HepG2 (cell line): Measurements from ENCODE around the gene PRSS53. TPM values are rescaled to one million over a fixed set of nuclear protein-coding genes. Genes with fewer than 3 reads are reported as not detected.

Experiments used
- CREB1 ChIP-seq, 2 experiments: fragments of 450-650 bp in 1 of 2; IDR thresholded peaks; 2 replicates each; pipeline ENCODE4 v1.6.1; 2016 to 2017; ENCODE audit warnings: control low read depth in 1 of 2, mild to moderate bottlenecking in 1 of 2, missing compliant biosample characterization in 1 of 2, missing genetic modification characterization in 1 of 2
- RFX1 ChIP-seq: fragments of 450-650 bp; IDR thresholded peaks from 2 replicates; pipeline ENCODE4 v1.6.1; 2017
- SOX6 ChIP-seq, 2 experiments: fragments of 450-650 bp in 1 of 2; sonication (generic) in 1 of 2; formaldehyde crosslinking in 1 of 2; IDR thresholded peaks; 2 replicates each; pipeline versions ENCODE4 v1.4.0 to v1.6.1; 2017 to 2020; ENCODE audit warnings: antibody characterized with exemption in 1 of 2, mild to moderate bottlenecking in 1 of 2, missing genetic modification reagents in 1 of 2
- TBX3 ChIP-seq: fragments of 450-650 bp; IDR thresholded peaks from 2 replicates; pipeline ENCODE4 v1.6.1; 2017; ENCODE audit warnings: antibody characterized with exemption, mild to moderate bottlenecking, inconsistent platforms, borderline replicate concordance
- ZNF234 ChIP-seq: sonication (generic); formaldehyde crosslinking; conservative IDR thresholded peaks from 2 replicates; pipeline ENCODE4 v1.5.1; 2020; ENCODE audit warnings: mild to moderate bottlenecking, missing genetic modification reagents
- ZNF383 ChIP-seq: sonication (generic); formaldehyde crosslinking; IDR thresholded peaks from 2 replicates; pipeline ENCODE4 v1.4.0; 2020; ENCODE audit warnings: missing genetic modification reagents, mild to moderate bottlenecking, borderline replicate concordance
- ZNF441 ChIP-seq: sonication (generic); formaldehyde crosslinking; IDR thresholded peaks from 2 replicates; pipeline ENCODE4 v1.7.0; 2021; ENCODE audit warnings: missing genetic modification reagents, borderline replicate concordance
- ZNF672 ChIP-seq: sonication (generic); formaldehyde crosslinking; IDR thresholded peaks from 2 replicates; pipeline ENCODE4 v1.8.1; 2022; ENCODE audit warnings: missing genetic modification reagents
- ZNF7 ChIP-seq: IDR thresholded peaks from 2 replicates; pipeline ENCODE4 v1.6.1; 2016; ENCODE audit warnings: missing biosample characterization, missing genetic modification reagents
- ZNF841 ChIP-seq: sonication (generic); formaldehyde crosslinking; IDR thresholded peaks from 2 replicates; pipeline ENCODE4 v1.8.1; 2023; ENCODE audit warnings: missing genetic modification reagents, borderline replicate concordance
- polyA plus RNA-seq, 8 experiments: library from polyadenylated mRNA; depleted of rRNA in 3 of 8; stranded (reverse) in 7 of 8; unstranded in 1 of 8; fragments of >200 nt; fragmentation: Illumina TruSeq in 4 of 8; extraction: Trizol in 4 of 8; gene quantifications; 2 replicates each; pipeline versions ENCODE4 v1.2.1 to v1.2.3, GENCODE V29; 2011 to 2016; ENCODE audit warnings: low read depth in 4 of 8, missing spikeins in 1 of 8, mixed read lengths in 1 of 8; ENCODE audit not compliant: insufficient read depth in 1 of 8
- total RNA-seq, 5 experiments: library from RNA; depleted of rRNA; stranded (reverse); fragments of >200 nt; fragmentation: Illumina TruSeq; extraction: Trizol; gene quantifications; 2 replicates each; pipeline ENCODE4 v1.2.3, GENCODE V29; 2016; ENCODE audit warnings: low read depth in 1 of 5
- TF ChIP-seq, protein P1 (sequence below): sonication (generic); formaldehyde crosslinking; conservative IDR thresholded peaks from 2 replicates; pipeline ENCODE4 v1.5.0; 2020; ENCODE audit warnings: missing genetic modification reagents
- TF ChIP-seq, protein P2 (sequence below): sonication (generic); formaldehyde crosslinking; IDR thresholded peaks from 2 replicates; pipeline ENCODE4 v1.8.1; 2023; ENCODE audit warnings: mild to moderate bottlenecking, missing genetic modification reagents, borderline replicate concordance
- TF ChIP-seq, protein P3 (sequence below): sonication (generic); formaldehyde crosslinking; IDR thresholded peaks from 2 replicates; pipeline ENCODE4 v1.5.0; 2020; ENCODE audit warnings: mild to moderate bottlenecking, missing genetic modification reagents, borderline replicate concordance
- TF ChIP-seq, protein P4 (sequence below): sonication (generic); formaldehyde crosslinking; IDR thresholded peaks from 2 replicates; pipeline ENCODE4 v1.4.0; 2020; ENCODE audit warnings: missing genetic modification reagents
- TF ChIP-seq, protein P5 (sequence below): sonication (generic); formaldehyde crosslinking; IDR thresholded peaks from 2 replicates; pipeline ENCODE4 v1.5.1; 2020; ENCODE audit warnings: mild to moderate bottlenecking, missing genetic modification reagents, moderate library complexity

The PRSS53 gene
- total and polyA plus RNA-seq, 2 of the 13 experiments (the other 11 are each of a cell fraction or from before 2014, with no cell fraction given): 2.2 to 7.4 TPM

DNA sequence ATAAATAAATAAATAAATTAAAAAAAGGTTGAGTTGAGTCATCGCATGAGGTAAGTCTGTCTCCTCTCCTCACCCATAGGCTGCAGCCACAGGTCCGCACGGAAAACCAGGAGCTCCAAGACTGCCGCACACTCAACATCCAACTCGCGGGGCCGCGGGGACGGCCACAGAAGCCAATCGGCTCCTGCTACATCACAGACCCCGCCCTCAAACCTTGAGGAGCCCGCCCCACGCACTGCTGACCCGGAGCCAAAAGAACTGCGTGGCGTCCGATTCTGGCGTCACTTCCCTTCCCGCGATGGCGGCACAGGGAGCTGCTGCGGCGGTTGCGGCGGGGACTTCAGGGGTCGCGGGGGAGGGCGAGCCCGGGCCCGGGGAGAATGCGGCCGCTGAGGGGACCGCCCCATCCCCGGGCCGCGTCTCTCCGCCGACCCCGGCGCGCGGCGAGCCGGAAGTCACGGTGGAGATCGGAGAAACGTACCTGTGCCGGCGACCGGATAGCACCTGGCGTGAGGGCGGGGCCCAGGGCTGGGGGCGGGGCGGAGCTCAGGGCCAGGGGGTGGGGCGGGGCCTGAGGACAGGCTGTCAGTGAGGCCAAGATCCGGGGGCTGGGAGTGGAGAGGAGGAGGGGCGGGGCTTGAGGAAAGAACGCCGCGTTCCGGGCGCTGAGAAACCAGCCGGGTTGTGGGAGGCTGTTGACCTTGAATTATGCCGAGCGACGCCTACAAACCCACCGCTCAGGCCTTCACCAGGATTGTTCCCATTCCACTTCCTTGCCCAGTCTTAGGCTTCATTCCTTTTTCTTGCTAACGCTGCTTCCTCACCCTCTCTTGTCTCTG is 28.9 kb upstream of the PRSS53 start, which contains the start of gene KAT8 (continued):
- TF ChIP-seq, protein P1, sequence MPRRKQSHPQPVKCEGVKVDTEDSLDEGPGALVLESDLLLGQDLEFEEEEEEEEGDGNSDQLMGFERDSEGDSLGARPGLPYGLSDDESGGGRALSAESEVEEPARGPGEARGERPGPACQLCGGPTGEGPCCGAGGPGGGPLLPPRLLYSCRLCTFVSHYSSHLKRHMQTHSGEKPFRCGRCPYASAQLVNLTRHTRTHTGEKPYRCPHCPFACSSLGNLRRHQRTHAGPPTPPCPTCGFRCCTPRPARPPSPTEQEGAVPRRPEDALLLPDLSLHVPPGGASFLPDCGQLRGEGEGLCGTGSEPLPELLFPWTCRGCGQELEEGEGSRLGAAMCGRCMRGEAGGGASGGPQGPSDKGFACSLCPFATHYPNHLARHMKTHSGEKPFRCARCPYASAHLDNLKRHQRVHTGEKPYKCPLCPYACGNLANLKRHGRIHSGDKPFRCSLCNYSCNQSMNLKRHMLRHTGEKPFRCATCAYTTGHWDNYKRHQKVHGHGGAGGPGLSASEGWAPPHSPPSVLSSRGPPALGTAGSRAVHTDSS: 0 out of 2 replicates have a peak, but pooled peaks have one; percentile 52
- TF ChIP-seq, protein P2, sequence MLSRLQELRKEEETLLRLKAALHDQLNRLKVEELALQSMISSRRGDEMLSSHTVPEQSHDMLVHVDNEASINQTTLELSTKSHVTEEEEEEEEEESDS (CRISPR knock-in tag): 0 out of 2 replicates have a peak, but pooled peaks have one; percentile 83
- TF ChIP-seq, protein P3, sequence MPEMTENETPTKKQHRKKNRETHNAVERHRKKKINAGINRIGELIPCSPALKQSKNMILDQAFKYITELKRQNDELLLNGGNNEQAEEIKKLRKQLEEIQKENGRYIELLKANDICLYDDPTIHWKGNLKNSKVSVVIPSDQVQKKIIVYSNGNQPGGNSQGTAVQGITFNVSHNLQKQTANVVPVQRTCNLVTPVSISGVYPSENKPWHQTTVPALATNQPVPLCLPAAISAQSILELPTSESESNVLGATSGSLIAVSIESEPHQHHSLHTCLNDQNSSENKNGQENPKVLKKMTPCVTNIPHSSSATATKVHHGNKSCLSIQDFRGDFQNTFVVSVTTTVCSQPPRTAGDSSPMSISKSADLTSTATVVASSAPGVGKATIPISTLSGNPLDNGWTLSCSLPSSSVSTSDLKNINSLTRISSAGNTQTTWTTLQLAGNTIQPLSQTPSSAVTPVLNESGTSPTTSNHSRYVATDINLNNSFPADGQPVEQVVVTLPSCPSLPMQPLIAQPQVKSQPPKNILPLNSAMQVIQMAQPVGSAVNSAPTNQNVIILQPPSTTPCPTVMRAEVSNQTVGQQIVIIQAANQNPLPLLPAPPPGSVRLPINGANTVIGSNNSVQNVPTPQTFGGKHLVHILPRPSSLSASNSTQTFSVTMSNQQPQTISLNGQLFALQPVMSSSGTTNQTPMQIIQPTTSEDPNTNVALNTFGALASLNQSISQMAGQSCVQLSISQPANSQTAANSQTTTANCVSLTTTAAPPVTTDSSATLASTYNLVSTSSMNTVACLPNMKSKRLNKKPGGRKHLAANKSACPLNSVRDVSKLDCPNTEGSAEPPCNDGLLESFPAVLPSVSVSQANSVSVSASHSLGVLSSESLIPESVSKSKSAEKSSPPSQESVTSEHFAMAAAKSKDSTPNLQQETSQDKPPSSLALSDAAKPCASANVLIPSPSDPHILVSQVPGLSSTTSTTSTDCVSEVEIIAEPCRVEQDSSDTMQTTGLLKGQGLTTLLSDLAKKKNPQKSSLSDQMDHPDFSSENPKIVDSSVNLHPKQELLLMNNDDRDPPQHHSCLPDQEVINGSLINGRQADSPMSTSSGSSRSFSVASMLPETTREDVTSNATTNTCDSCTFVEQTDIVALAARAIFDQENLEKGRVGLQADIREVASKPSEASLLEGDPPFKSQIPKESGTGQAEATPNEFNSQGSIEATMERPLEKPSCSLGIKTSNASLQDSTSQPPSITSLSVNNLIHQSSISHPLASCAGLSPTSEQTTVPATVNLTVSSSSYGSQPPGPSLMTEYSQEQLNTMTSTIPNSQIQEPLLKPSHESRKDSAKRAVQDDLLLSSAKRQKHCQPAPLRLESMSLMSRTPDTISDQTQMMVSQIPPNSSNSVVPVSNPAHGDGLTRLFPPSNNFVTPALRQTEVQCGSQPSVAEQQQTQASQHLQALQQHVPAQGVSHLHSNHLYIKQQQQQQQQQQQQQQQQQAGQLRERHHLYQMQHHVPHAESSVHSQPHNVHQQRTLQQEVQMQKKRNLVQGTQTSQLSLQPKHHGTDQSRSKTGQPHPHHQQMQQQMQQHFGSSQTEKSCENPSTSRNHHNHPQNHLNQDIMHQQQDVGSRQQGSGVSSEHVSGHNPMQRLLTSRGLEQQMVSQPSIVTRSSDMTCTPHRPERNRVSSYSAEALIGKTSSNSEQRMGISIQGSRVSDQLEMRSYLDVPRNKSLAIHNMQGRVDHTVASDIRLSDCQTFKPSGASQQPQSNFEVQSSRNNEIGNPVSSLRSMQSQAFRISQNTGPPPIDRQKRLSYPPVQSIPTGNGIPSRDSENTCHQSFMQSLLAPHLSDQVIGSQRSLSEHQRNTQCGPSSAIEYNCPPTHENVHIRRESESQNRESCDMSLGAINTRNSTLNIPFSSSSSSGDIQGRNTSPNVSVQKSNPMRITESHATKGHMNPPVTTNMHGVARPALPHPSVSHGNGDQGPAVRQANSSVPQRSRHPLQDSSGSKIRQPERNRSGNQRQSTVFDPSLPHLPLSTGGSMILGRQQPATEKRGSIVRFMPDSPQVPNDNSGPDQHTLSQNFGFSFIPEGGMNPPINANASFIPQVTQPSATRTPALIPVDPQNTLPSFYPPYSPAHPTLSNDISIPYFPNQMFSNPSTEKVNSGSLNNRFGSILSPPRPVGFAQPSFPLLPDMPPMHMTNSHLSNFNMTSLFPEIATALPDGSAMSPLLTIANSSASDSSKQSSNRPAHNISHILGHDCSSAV: 0 out of 2 replicates have a peak, but pooled peaks have one; percentile 46
- TF ChIP-seq CREB1 (IDR thresholded peaks at IDR 0.05) (peak; percentile 93), CREB1 (CRISPR knock-in tag; IDR thresholded peaks at IDR 0.05) (peak; percentile 98), TBX3 (no peak), RFX1 (no peak), ZNF234 (peak; percentile 75), ZNF672 (no peak), SOX6 (IDR thresholded peaks at IDR 0.05) (no peak), SOX6 (CRISPR knock-in tag; IDR thresholded peaks at IDR 0.05) (peak; percentile 38; the same call in 1 of the 2 replicates), ZNF383 (no peak), ZNF441 (no peak; the same call in 1 of the 2 replicates), ZNF7 (no peak), ZNF841 (CRISPR knock-in tag) (no peak)
- TF ChIP-seq, protein P4, sequence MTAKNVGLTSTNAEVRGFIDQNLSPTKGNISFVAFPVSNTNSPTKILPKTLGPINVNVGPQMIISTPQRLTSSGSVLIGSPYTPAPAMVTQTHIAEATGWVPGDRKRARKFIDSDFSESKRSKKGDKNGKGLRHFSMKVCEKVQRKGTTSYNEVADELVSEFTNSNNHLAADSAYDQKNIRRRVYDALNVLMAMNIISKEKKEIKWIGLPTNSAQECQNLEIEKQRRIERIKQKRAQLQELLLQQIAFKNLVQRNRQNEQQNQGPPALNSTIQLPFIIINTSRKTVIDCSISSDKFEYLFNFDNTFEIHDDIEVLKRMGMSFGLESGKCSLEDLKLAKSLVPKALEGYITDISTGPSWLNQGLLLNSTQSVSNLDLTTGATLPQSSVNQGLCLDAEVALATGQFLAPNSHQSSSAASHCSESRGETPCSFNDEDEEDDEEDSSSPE: peak; percentile 91
- TF ChIP-seq, protein P5, sequence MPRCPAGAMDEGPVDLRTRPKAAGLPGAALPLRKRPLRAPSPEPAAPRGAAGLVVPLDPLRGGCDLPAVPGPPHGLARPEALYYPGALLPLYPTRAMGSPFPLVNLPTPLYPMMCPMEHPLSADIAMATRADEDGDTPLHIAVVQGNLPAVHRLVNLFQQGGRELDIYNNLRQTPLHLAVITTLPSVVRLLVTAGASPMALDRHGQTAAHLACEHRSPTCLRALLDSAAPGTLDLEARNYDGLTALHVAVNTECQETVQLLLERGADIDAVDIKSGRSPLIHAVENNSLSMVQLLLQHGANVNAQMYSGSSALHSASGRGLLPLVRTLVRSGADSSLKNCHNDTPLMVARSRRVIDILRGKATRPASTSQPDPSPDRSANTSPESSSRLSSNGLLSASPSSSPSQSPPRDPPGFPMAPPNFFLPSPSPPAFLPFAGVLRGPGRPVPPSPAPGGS (CRISPR knock-in tag): peak; percentile 52; the same call in 1 of the 2 replicates
